C4-2B (cell line): ENCODE measurements around the gene C13orf46.

ENCODE experiments used
- ZFX ChIP-seq: fragments of 450-650 bp; IDR thresholded peaks from 2 replicates; pipeline ENCODE4 v1.6.1; 2017
- TF ChIP-seq, protein P1 (sequence below): fragments of 450-650 bp; conservative IDR thresholded peaks from 2 replicates; pipeline ENCODE4 v1.5.1; 2017; ENCODE audit warnings: mild to moderate bottlenecking

DNA sequence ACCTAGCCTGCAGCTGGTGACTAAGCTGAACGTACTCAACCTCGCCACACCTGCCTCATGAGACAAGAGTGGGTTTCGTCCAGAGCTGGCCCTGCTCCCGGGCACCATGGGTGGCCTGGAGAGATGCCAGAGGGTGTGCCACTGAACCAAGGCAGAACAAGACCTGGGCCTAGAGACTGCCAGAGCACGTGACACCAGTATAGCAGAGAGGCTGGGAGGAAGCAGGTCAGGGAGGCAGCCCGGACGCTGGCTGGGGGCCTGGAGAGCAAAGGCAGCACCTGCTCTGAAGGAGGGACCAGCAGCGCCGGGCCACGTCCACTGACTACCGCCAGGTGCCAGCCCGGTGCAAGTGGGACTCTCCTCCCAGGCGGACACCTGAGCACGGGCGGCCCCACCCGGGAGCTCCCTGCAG is 7.3 kb upstream of the C13orf46 start:
- TF ChIP-seq, protein P1, sequence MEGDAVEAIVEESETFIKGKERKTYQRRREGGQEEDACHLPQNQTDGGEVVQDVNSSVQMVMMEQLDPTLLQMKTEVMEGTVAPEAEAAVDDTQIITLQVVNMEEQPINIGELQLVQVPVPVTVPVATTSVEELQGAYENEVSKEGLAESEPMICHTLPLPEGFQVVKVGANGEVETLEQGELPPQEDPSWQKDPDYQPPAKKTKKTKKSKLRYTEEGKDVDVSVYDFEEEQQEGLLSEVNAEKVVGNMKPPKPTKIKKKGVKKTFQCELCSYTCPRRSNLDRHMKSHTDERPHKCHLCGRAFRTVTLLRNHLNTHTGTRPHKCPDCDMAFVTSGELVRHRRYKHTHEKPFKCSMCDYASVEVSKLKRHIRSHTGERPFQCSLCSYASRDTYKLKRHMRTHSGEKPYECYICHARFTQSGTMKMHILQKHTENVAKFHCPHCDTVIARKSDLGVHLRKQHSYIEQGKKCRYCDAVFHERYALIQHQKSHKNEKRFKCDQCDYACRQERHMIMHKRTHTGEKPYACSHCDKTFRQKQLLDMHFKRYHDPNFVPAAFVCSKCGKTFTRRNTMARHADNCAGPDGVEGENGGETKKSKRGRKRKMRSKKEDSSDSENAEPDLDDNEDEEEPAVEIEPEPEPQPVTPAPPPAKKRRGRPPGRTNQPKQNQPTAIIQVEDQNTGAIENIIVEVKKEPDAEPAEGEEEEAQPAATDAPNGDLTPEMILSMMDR: no peak
- no peak for TF ChIP-seq ZFX
